GM12892 (cell line): ENCODE data around the gene ICE2.

ENCODE experiments used
- POLR2A ChIP-seq: IDR thresholded peaks from 2 replicates; pipeline ENCODE4 v1.6.1; 2011; ENCODE audit warnings: low read depth, low read length, control low read depth
- POLR2AphosphoS5 ChIP-seq: IDR thresholded peaks from 2 replicates; pipeline ENCODE4 v1.6.1; 2011; ENCODE audit warnings: low read depth, low read length, control low read depth
- TAF1 ChIP-seq: IDR thresholded peaks from 2 replicates; pipeline ENCODE4 v1.6.1; 2011; ENCODE audit warnings: low read depth, mild to moderate bottlenecking, control low read depth, low read length, borderline replicate concordance

- TF ChIP-seq POLR2A (no peak), POLR2AphosphoS5 (no peak), TAF1 (no peak)
These were observed 60.8 kb downstream of the ICE2 start for GRCh38 chr15:60418096-60418495.
